BE2C (cell line): ENCODE data around the gene CDS2.

Experiments used
- DNase-seq: peaks from one replicate; pipeline ENCODE4 v3.0.0-alpha.2; 2020
- H3K27me3 ChIP-seq: fragments of 250-450 bp; sonication (Bioruptor Pico); 2 replicates; pipeline ENCODE4 v1.5.1; 2020; ENCODE audit warnings: mild to moderate bottlenecking
- H3K36me3 ChIP-seq: fragments of 250-450 bp; sonication (Bioruptor Pico); 2 replicates; pipeline ENCODE4 v1.5.1; 2020; ENCODE audit warnings: mild to moderate bottlenecking
- H3K4me1 ChIP-seq: fragments of 250-450 bp; sonication (Bioruptor Pico); 2 replicates; pipeline ENCODE4 v1.5.1; 2020
- H3K4me3 ChIP-seq: 2 replicates; pipeline ENCODE4 v1.5.1; 2011; ENCODE audit warnings: low read depth, low read length
- H3K9me3 ChIP-seq: fragments of 250-450 bp; sonication (Bioruptor Pico); 2 replicates; pipeline ENCODE4 v1.5.1; 2020
- CTCF ChIP-seq: IDR thresholded peaks from 2 replicates; pipeline ENCODE4 v1.5.1; 2012; ENCODE audit warnings: mild to moderate bottlenecking, low read depth, low read length

Gene CDS2

GRCh38 chr20:5133998-5134397 lies 7.2 kb downstream of the CDS2 start:
- no peak for DNase-seq
- TF ChIP-seq CTCF: no peak
- no peaks in the 10 kb centered on the region; the same call in 1 of the 2 replicates for H3K27me3 ChIP-seq
- H3K4me3 ChIP-seq: no peak overlapping the region
- H3K9me3 ChIP-seq: no peaks in the 10 kb centered on the region; the same call in 1 of the 2 replicates
- no peaks in the 10 kb centered on the region for H3K4me1 ChIP-seq
- H3K36me3 ChIP-seq: no peaks in the 10 kb centered on the region

GRCh38 chr20:5135363-5136012 lies 8.7 kb downstream of the CDS2 start:
- no peak overlapping the region for H3K4me3 ChIP-seq

GRCh38 chr20:5136096-5136495 lies 9.3 kb downstream of the CDS2 start:
- 0 out of 2 replicates have a peak, but pooled peaks cover 3% of the 10 kb centered on the region for H3K36me3 ChIP-seq
- no peaks in the 10 kb centered on the region; the same call in 1 of the 2 replicates for H3K9me3 ChIP-seq
- TF ChIP-seq CTCF: no peak
- no peaks in the 10 kb centered on the region; the same call in 1 of the 2 replicates for H3K27me3 ChIP-seq
- DNase-seq: no peak
- no peaks in the 10 kb centered on the region for H3K4me1 ChIP-seq
- H3K4me3 ChIP-seq: no peak overlapping the region

More at GRCh38 chr20:5135363-5136012, 8.7 kb downstream of the CDS2 start:
- Histone ChIP-seq H3K27me3 (no peaks in the 10 kb centered on the region; the same call in 1 of the 2 replicates), H3K9me3 (no peaks in the 10 kb centered on the region; the same call in 1 of the 2 replicates), H3K4me1 (no peaks in the 10 kb centered on the region), H3K36me3 (0 out of 2 replicates have a peak, but pooled peaks cover 3% of the 10 kb centered on the region)
- no peak for DNase-seq
- TF ChIP-seq CTCF: no peak

- TF ChIP-seq CTCF: no peak
- H3K36me3 ChIP-seq: 0 out of 2 replicates have a peak, but pooled peaks cover 3% of the 10 kb centered on the region
These were observed 13.4 kb downstream of the CDS2 start for GRCh38 chr20:5140195-5140594.

GRCh38 chr20:5141615-5142014 lies 14.8 kb downstream of the CDS2 start:
- Histone ChIP-seq H3K4me3 (no peak overlapping the region), H3K4me1 (no peaks in the 10 kb centered on the region), H3K27me3 (no peaks in the 10 kb centered on the region; the same call in 1 of the 2 replicates), H3K9me3 (no peaks in the 10 kb centered on the region), H3K36me3 (0 out of 2 replicates have a peak, but pooled peaks cover 3% of the 10 kb centered on the region)
- no peak for TF ChIP-seq CTCF
- no peak for DNase-seq

More at GRCh38 chr20:5140195-5140594, 13.4 kb downstream of the CDS2 start:
- H3K4me3 ChIP-seq: no peak overlapping the region
- DNase-seq: no peak
- H3K4me1 ChIP-seq: no peaks in the 10 kb centered on the region
- no peaks in the 10 kb centered on the region for H3K9me3 ChIP-seq
- no peaks in the 10 kb centered on the region; the same call in 1 of the 2 replicates for H3K27me3 ChIP-seq

GRCh38 chr20:5143851-5144250 lies 17.0 kb downstream of the CDS2 start:
- 0 out of 2 replicates have a peak, but pooled peaks cover 3% of the 10 kb centered on the region for H3K36me3 ChIP-seq
- H3K4me3 ChIP-seq: no peak overlapping the region
- H3K27me3 ChIP-seq: no peaks in the 10 kb centered on the region; the same call in 1 of the 2 replicates
- DNase-seq: no peak
- TF ChIP-seq CTCF: no peak
- H3K4me1 ChIP-seq: no peaks in the 10 kb centered on the region
- H3K9me3 ChIP-seq: no peaks in the 10 kb centered on the region
